ENCODE data around the gene CNTNAP1. TPM values are rescaled to one million over a fixed set of nuclear protein-coding genes. Genes with fewer than 3 reads are reported as not detected.

Gene CNTNAP1
- total RNA-seq, 1 experiment from 2014 or later, result 7.7 TPM

- no peak overlapping the region for H2BK15ac ChIP-seq (ENCODE audit: low read depth, low read length)
- no peaks in the 10 kb centered on the region for H3K9me3 Mint-ChIP-seq
- no peak overlapping the region for H2BK12ac ChIP-seq (ENCODE audit: insufficient read length, low read depth, low read length)
- peaks cover 21 to 33% of the 10 kb centered on the region in 2 experiments for H3K4me1 Mint-ChIP-seq
- H3K27me3 Mint-ChIP-seq (ENCODE audit: low read depth), result no peaks in the 10 kb centered on the region
- no peak overlapping the region for H2BK20ac ChIP-seq (ENCODE audit: low read depth, low read length, poor library complexity, severe bottlenecking)
- no peak overlapping the region for H4K91ac ChIP-seq (ENCODE audit: insufficient read length, low read depth, low read length)
- peaks cover 9% of the 10 kb centered on the region for H3K23me2 ChIP-seq (ENCODE audit: insufficient read length, low read depth, low read length, poor library complexity, severe bottlenecking)
- no peak overlapping the region for H3K27ac ChIP-seq (ENCODE audit: insufficient read length, low read depth, low read length)
- no peak overlapping the region for H3T11ph ChIP-seq (ENCODE audit: low read length)
- no peaks in the 10 kb centered on the region for H4K20me1 ChIP-seq (ENCODE audit: control insufficient read depth, insufficient read depth, insufficient read length)
- no peak overlapping the region for H3K4me2 ChIP-seq (ENCODE audit: insufficient read depth, insufficient read length, low read length)
- H3K27me3 ChIP-seq (ENCODE audit: insufficient read depth, low read length), result no peaks in the 10 kb centered on the region
- H3K9ac ChIP-seq (ENCODE audit: extremely low read depth, insufficient read length, low read length), result no peak overlapping the region
- H2AK5ac ChIP-seq (ENCODE audit: insufficient read length, low read length), result no peak overlapping the region
- no peak overlapping the region for H3K23ac ChIP-seq (ENCODE audit: insufficient read length, low read depth, low read length)
- no peak overlapping the region for H4K5ac ChIP-seq (ENCODE audit: insufficient read length, low read depth, low read length)
- no peak overlapping the region for H2AFZ ChIP-seq (ENCODE audit: low read length)
- H3K27ac Mint-ChIP-seq, result peak overlapping the region in 2 of 3 experiments; percentile 51 to 67; a peak in 1 of 7 replicates
- no peak for TF ChIP-seq CTCF (conservative IDR thresholded peaks at IDR 0.05)
- H3K4me1 ChIP-seq (ENCODE audit: insufficient read depth, low read length), result peaks cover 2% of the 10 kb centered on the region; the same call in 1 of the 2 replicates
- H3K4ac ChIP-seq (ENCODE audit: low read depth, low read length), result no peak overlapping the region
- H3K36me3 Mint-ChIP-seq (ENCODE audit: insufficient read depth in 1 of 3, low read depth in 3 of 3), result peaks cover 25 to 71% (median 55%) of the 10 kb centered on the region in 3 experiments
- no peak overlapping the region for H4K8ac ChIP-seq (replicated peaks; ENCODE audit: insufficient read length, low read depth, low read length)
- H3K79me1 ChIP-seq (ENCODE audit: insufficient read depth, low read depth, low read length, poor library complexity, severe bottlenecking), result no peaks in the 10 kb centered on the region
- WGBS (ENCODE audit: extremely low coverage, insufficient read length, low lambda C conversion rate), result no CpG with 5 or more reads among the region's 7 CpGs
- H3K14ac ChIP-seq (ENCODE audit: insufficient read depth, low read length), result no peak overlapping the region
- no peak overlapping the region for H3K4me3 Mint-ChIP-seq
- peak; percentile 58 for DNase-seq
- H2BK120ac ChIP-seq (ENCODE audit: low read depth, low read length, poor library complexity, severe bottlenecking), result no peak overlapping the region
- no peaks in the 10 kb centered on the region for H3K9me3 ChIP-seq (ENCODE audit: control insufficient read depth, low read depth, low read length)
- no peaks in the 10 kb centered on the region for H3K79me2 ChIP-seq (ENCODE audit: insufficient read depth, low read length)
- no peak overlapping the region for H2BK5ac ChIP-seq (ENCODE audit: insufficient read length, low read length)
- H3K56ac ChIP-seq (ENCODE audit: insufficient read length, low read depth, low read length), result no peak overlapping the region
- no peak overlapping the region for H3K18ac ChIP-seq (ENCODE audit: insufficient read length, low read depth, low read length)
These were observed 15.0 kb upstream of the CNTNAP1 start for GRCh38 chr17:42667088-42667951.

Measured in H9 (cell line).